K562 (cell line): ENCODE measurements around the gene LAMTOR4. TPM values are rescaled to one million over a fixed set of nuclear protein-coding genes. Genes with fewer than 3 reads are reported as not detected.

ENCODE experiments used
- DMBX1 ChIP-seq: fragments of 250-450 bp; sonication (Bioruptor Pico); IDR thresholded peaks from 2 replicates; pipeline ENCODE4 v1.8.0; 2022; ENCODE audit warnings: inconsistent platforms, mild to moderate bottlenecking, moderate library complexity, borderline replicate concordance
- GTF2E2 ChIP-seq: fragments of 200-800 bp; sonication (Bioruptor generic); IDR thresholded peaks from 2 replicates; pipeline ENCODE4 v1.6.1; 2016; ENCODE audit warnings: missing genetic modification characterization, missing compliant biosample characterization
- HEY1 ChIP-seq: fragments of 250-450 bp; sonication (Bioruptor Pico); IDR thresholded peaks from 2 replicates; pipeline ENCODE4 v1.5.0; 2020; ENCODE audit warnings: mild to moderate bottlenecking, moderate library complexity, borderline replicate concordance
- HMG20A ChIP-seq: fragments of 450-650 bp; formaldehyde crosslinking; conservative IDR thresholded peaks from 2 replicates; pipeline ENCODE4 v1.4.0; 2020; ENCODE audit warnings: mild to moderate bottlenecking, mixed read lengths
- RBM17 ChIP-seq: fragments of 200-400 bp; formaldehyde crosslinking; IDR thresholded peaks from 2 replicates; pipeline ENCODE4 v1.6.1; 2017; ENCODE audit warnings: low read depth, mild to moderate bottlenecking, low read length, borderline replicate concordance
- SP2 ChIP-seq: IDR thresholded peaks from 2 replicates; pipeline ENCODE4 v1.6.1; 2011; ENCODE audit warnings: mild to moderate bottlenecking, low read depth, low read length, moderate library complexity; ENCODE audit not compliant: poor library complexity, severe bottlenecking; ENCODE audit errors: extremely low read depth
- polyA plus RNA-seq, 8 experiments: library from polyadenylated mRNA; depleted of rRNA in 4 of 8; stranded (reverse) in 5 of 8; unstranded in 3 of 8; fragments of >200 nt; fragmentation: Nextera tagmentation in 2 of 8; fragmentation: Illumina TruSeq in 1 of 8; extraction: Ambion mirVana in 2 of 8; extraction: Trizol in 1 of 8; gene quantifications; 2 replicates each; pipeline versions ENCODE4 v1.2.1 to v1.2.3, GENCODE V29; 2011 to 2014; ENCODE audit warnings: inconsistent platforms in 1 of 8, missing spikeins in 1 of 8
- total RNA-seq, 7 experiments: library from RNA; depleted of rRNA in 6 of 7; stranded (reverse); fragments of >200 nt in 6 of 7; fragmentation: Illumina TruSeq in 2 of 7; extraction: Trizol in 2 of 7; gene quantifications; 2 replicates each; pipeline versions ENCODE4 v1.2.1 to v1.2.3, GENCODE V29; 2011 to 2021; ENCODE audit warnings: low replicate concordance in 1 of 7
- TF ChIP-seq, protein P1 (sequence below): fragments of 250-450 bp; sonication (Bioruptor Pico); IDR thresholded peaks from 2 replicates; pipeline ENCODE4 v1.4.0; 2020
- TF ChIP-seq, protein P2 (sequence below), 2 experiments: fragments of 450-650 bp; conservative IDR thresholded peaks; 2 replicates each; pipeline ENCODE4 v1.6.1; 2017; ENCODE audit warnings: mild to moderate bottlenecking in 2 of 2, moderate library complexity in 2 of 2
- TF ChIP-seq, protein P3 (sequence below): fragments of 250-450 bp; sonication (Bioruptor Pico); IDR thresholded peaks from 2 replicates; pipeline ENCODE4 v1.8.0; 2022; ENCODE audit warnings: moderate library complexity, mild to moderate bottlenecking, inconsistent platforms
- TF ChIP-seq, protein P4 (sequence below): sonication (generic); formaldehyde crosslinking; IDR thresholded peaks from 2 replicates; pipeline ENCODE4 v1.8.1; 2023; ENCODE audit warnings: missing genetic modification reagents, mild to moderate bottlenecking, borderline replicate concordance
- TF ChIP-seq, protein P5 (sequence below): fragments of 450-650 bp; IDR thresholded peaks from 2 replicates; pipeline ENCODE4 v1.6.1; 2016; ENCODE audit warnings: low read depth, mild to moderate bottlenecking, moderate library complexity

LAMTOR4 gene
- total and polyA plus RNA-seq, 9 of the 15 experiments (the other 6 are each of a cell fraction or from before 2014, with no cell fraction given) = 79.6 to 314 (median 195) TPM

DNA sequence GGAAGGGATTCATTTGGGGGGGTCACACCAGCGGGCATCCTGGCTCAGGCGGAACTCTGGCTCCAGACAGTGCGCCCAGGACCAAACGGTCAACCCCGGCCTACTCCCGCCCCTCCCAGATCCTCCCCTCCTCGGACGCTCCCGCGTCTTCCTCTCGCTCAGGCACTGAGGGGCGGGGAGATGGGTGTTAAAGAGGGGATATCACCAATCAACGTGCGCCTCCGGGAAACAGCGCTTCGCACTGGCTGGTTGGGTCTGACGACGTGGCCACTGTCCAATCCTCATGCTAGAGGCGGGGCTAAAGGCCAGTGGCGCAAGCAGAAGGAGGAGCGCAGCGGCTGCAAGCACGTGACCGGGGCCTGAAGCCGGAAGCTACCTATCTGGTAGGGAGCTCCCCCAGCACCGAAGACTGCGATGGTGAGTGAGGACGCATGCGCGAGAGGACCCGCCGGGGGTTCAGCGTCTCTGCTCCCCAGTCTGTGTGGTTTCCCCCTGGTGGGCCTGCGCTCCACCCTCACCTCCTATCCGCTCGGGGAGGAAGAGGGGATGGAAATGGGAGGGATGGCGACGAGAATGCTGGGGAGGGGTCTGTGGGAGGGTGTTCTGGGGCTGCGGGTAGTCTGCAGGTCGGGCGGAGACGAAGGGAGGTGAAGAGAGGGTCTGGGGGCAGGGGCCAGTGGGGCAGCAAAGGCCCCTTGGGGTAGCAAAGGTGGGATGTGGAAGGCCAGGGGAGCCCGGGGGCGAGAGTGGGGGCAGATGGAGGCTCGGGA lies at the start of gene LAMTOR4 (continued):
- TF ChIP-seq, protein P1, sequence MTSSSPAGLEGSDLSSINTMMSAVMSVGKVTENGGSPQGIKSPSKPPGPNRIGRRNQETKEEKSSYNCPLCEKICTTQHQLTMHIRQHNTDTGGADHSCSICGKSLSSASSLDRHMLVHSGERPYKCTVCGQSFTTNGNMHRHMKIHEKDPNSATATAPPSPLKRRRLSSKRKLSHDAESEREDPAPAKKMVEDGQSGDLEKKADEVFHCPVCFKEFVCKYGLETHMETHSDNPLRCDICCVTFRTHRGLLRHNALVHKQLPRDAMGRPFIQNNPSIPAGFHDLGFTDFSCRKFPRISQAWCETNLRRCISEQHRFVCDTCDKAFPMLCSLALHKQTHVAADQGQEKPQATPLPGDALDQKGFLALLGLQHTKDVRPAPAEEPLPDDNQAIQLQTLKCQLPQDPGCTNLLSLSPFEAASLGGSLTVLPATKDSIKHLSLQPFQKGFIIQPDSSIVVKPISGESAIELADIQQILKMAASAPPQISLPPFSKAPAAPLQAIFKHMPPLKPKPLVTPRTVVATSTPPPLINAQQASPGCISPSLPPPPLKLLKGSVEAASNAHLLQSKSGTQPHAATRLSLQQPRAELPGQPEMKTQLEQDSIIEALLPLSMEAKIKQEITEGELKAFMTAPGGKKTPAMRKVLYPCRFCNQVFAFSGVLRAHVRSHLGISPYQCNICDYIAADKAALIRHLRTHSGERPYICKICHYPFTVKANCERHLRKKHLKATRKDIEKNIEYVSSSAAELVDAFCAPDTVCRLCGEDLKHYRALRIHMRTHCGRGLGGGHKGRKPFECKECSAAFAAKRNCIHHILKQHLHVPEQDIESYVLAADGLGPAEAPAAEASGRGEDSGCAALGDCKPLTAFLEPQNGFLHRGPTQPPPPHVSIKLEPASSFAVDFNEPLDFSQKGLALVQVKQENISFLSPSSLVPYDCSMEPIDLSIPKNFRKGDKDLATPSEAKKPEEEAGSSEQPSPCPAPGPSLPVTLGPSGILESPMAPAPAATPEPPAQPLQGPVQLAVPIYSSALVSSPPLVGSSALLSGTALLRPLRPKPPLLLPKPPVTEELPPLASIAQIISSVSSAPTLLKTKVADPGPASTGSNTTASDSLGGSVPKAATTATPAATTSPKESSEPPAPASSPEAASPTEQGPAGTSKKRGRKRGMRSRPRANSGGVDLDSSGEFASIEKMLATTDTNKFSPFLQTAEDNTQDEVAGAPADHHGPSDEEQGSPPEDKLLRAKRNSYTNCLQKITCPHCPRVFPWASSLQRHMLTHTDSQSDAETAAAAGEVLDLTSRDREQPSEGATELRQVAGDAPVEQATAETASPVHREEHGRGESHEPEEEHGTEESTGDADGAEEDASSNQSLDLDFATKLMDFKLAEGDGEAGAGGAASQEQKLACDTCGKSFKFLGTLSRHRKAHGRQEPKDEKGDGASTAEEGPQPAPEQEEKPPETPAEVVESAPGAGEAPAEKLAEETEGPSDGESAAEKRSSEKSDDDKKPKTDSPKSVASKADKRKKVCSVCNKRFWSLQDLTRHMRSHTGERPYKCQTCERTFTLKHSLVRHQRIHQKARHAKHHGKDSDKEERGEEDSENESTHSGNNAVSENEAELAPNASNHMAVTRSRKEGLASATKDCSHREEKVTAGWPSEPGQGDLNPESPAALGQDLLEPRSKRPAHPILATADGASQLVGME = peak; percentile 49; the same call in 1 of the 2 replicates
- TF ChIP-seq, protein P2, sequence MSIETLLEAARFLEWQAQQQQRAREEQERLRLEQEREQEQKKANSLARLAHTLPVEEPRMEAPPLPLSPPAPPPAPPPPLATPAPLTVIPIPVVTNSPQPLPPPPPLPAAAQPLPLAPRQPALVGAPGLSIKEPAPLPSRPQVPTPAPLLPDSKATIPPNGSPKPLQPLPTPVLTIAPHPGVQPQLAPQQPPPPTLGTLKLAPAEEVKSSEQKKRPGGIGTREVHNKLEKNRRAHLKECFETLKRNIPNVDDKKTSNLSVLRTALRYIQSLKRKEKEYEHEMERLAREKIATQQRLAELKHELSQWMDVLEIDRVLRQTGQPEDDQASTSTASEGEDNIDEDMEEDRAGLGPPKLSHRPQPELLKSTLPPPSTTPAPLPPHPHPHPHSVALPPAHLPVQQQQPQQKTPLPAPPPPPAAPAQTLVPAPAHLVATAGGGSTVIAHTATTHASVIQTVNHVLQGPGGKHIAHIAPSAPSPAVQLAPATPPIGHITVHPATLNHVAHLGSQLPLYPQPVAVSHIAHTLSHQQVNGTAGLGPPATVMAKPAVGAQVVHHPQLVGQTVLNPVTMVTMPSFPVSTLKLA (conservative IDR thresholded peaks at IDR 0.05) = peak; percentile 95 to 97
- TF ChIP-seq, protein P3, sequence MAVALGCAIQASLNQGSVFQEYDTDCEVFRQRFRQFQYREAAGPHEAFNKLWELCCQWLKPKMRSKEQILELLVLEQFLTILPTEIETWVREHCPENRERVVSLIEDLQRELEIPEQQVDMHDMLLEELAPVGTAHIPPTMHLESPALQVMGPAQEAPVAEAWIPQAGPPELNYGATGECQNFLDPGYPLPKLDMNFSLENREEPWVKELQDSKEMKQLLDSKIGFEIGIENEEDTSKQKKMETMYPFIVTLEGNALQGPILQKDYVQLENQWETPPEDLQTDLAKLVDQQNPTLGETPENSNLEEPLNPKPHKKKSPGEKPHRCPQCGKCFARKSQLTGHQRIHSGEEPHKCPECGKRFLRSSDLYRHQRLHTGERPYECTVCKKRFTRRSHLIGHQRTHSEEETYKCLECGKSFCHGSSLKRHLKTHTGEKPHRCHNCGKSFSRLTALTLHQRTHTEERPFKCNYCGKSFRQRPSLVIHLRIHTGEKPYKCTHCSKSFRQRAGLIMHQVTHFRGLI (CRISPR knock-in tag) = no peak
- TF ChIP-seq, protein P4, sequence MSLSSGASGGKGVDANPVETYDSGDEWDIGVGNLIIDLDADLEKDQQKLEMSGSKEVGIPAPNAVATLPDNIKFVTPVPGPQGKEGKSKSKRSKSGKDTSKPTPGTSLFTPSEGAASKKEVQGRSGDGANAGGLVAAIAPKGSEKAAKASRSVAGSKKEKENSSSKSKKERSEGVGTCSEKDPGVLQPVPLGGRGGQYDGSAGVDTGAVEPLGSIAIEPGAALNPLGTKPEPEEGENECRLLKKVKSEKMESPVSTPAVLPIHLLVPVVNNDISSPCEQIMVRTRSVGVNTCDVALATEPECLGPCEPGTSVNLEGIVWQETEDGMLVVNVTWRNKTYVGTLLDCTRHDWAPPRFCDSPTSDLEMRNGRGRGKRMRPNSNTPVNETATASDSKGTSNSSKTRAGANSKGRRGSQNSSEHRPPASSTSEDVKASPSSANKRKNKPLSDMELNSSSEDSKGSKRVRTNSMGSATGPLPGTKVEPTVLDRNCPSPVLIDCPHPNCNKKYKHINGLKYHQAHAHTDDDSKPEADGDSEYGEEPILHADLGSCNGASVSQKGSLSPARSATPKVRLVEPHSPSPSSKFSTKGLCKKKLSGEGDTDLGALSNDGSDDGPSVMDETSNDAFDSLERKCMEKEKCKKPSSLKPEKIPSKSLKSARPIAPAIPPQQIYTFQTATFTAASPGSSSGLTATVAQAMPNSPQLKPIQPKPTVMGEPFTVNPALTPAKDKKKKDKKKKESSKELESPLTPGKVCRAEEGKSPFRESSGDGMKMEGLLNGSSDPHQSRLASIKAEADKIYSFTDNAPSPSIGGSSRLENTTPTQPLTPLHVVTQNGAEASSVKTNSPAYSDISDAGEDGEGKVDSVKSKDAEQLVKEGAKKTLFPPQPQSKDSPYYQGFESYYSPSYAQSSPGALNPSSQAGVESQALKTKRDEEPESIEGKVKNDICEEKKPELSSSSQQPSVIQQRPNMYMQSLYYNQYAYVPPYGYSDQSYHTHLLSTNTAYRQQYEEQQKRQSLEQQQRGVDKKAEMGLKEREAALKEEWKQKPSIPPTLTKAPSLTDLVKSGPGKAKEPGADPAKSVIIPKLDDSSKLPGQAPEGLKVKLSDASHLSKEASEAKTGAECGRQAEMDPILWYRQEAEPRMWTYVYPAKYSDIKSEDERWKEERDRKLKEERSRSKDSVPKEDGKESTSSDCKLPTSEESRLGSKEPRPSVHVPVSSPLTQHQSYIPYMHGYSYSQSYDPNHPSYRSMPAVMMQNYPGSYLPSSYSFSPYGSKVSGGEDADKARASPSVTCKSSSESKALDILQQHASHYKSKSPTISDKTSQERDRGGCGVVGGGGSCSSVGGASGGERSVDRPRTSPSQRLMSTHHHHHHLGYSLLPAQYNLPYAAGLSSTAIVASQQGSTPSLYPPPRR = no peak
- TF ChIP-seq HEY1 (no peak), DMBX1 (CRISPR knock-in tag) (no peak), SP2 (peak; percentile 92), GTF2E2 (tag) (no peak), RBM17 (no peak), HMG20A (CRISPR knock-in tag) (no peak)
- TF ChIP-seq, protein P5, sequence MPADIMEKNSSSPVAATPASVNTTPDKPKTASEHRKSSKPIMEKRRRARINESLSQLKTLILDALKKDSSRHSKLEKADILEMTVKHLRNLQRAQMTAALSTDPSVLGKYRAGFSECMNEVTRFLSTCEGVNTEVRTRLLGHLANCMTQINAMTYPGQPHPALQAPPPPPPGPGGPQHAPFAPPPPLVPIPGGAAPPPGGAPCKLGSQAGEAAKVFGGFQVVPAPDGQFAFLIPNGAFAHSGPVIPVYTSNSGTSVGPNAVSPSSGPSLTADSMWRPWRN = no peak
